ENCODE measurements around the gene C1orf167. TPM values are rescaled to one million over a fixed set of nuclear protein-coding genes. Genes with fewer than 3 reads are reported as not detected.

The C1orf167 gene
- total and polyA plus RNA-seq, 2 of the 8 experiments (the other 6 are each of a cell fraction or from before 2014, with no cell fraction given) = 0.70 to 1.3 TPM

GRCh38 chr1:11751087-11751486 is 10.9 kb upstream of the C1orf167 start:
- Histone ChIP-seq H3K4ac (replicated peaks; ENCODE audit: insufficient read length, low read depth, low read length) (no peak overlapping the region), H3K4me3 (ENCODE audit: extremely low read depth in 1 of 4, insufficient read depth in 2 of 4, low read depth in 3 of 4, low read length in 4 of 4) (no peak overlapping the region), H3K79me1 (ENCODE audit: low read depth, low read length) (no peaks in the 10 kb centered on the region), H3K4me2 (ENCODE audit: insufficient read depth in 1 of 2, low read depth in 2 of 2, low read length in 2 of 2) (no peak overlapping the region), H3K23ac (ENCODE audit: insufficient read length) (no peak overlapping the region), H3K4me1 (replicated peaks in 1 of 4; ENCODE audit: control insufficient read depth in 3 of 4, insufficient read depth in 4 of 4, low read length in 3 of 4) (peaks cover 0 to 16% (median 5%) of the 10 kb centered on the region in 4 experiments; a peak in 5 of 7 replicates), H2AK5ac (ENCODE audit: low read depth, low read length) (no peak overlapping the region), H2BK15ac (ENCODE audit: low read length) (no peak overlapping the region), H3K79me2 (ENCODE audit: control insufficient read depth in 1 of 2, insufficient read depth in 2 of 2, low read length in 2 of 2) (no peaks in the 10 kb centered on the region), H2BK5ac (ENCODE audit: low read depth, low read length) (no peak overlapping the region), H3K27ac (ENCODE audit: low read depth, low read length) (no peak overlapping the region), H3K36me3 (ENCODE audit: control insufficient read depth in 2 of 4, insufficient read depth in 4 of 4, low read length in 3 of 4) (peaks cover under 1 to 22% (median 10%) of the 10 kb centered on the region in 4 experiments; a peak in 6 of 8 replicates), H2BK120ac (replicated peaks; ENCODE audit: low read depth, low read length) (no peak overlapping the region), H2AFZ (ENCODE audit: low read length) (no peak overlapping the region), H3K18ac (ENCODE audit: extremely low read depth, low read length) (no peak overlapping the region), H3K23me2 (ENCODE audit: low read depth, low read length) (no peaks in the 10 kb centered on the region; the same call in 1 of the 2 replicates), H4K8ac (ENCODE audit: extremely low read depth, insufficient read depth, low read length) (no peak overlapping the region), H3K14ac (ENCODE audit: insufficient read length) (no peak overlapping the region), H3K27me3 (replicated peaks in 1 of 4; ENCODE audit: control insufficient read depth in 3 of 4, extremely low read depth in 1 of 4, insufficient read depth in 3 of 4, low read length in 3 of 4) (no peaks in the 10 kb centered on the region; a peak in 1 of 7 replicates), H3K9me3 (ENCODE audit: insufficient read depth in 2 of 2, low read depth in 1 of 2, low read length in 1 of 2) (no peaks in the 10 kb centered on the region), H4K20me1 (replicated peaks in 1 of 2; ENCODE audit: control insufficient read depth in 1 of 2, insufficient read depth in 2 of 2, low read length in 2 of 2) (peaks cover 0 to 7% of the 10 kb centered on the region in 2 experiments), H2BK12ac (ENCODE audit: low read depth, low read length) (no peak overlapping the region), H3K9ac (replicated peaks in 1 of 4; ENCODE audit: extremely low read depth in 1 of 4, low read depth in 3 of 4, low read length in 3 of 4) (no peak overlapping the region), H2BK20ac (ENCODE audit: low read length) (no peak overlapping the region), H4K91ac (replicated peaks; ENCODE audit: insufficient read length, low read length) (no peak overlapping the region), H4K5ac (ENCODE audit: insufficient read length, low read depth, low read length) (no peak overlapping the region), H3K56ac (replicated peaks; ENCODE audit: insufficient read length, low read depth, low read length) (no peak overlapping the region)
- POLR2A ChIA-PET (ENCODE audit: partially characterized antibody) = interaction anchor here (0.7 to 3.6 kb wide), 8 partner anchors 11 to 158 kb away, joined by 3 to 21 read pairs (median 6); partner anchors contain the start of genes AGTRAP and FBXO6
- CTCF ChIA-PET (ENCODE audit: partially characterized antibody) = interaction anchor here (2.0 to 3.1 kb wide), 2 partner anchors 32 to 87 kb away, joined by 9 to 11 read pairs; partner anchors contain the start of gene FBXO6
- no peak for FAIRE-seq
- WGBS, 2 experiments (ENCODE audit: extremely low coverage in 1 of 2, insufficient coverage in 1 of 2, insufficient read length in 1 of 2, insufficient replicate concordance in 2 of 2, low coverage in 1 of 2, low lambda C conversion rate in 2 of 2, missing lambda C conversion rate in 1 of 2) = 92% methylated on average over 9 of the region's 9 CpGs; no CpG with 5 or more reads in 1 of the 2 experiments
- no peak for TF ChIP-seq SAP30 (IDR thresholded peaks at IDR 0.05; ENCODE audit: insufficient read depth, insufficient replicate concordance, low read length)
- TF ChIP-seq TEAD4 (IDR thresholded peaks at IDR 0.05; ENCODE audit: low read depth, low read length) = no peak
- no peak for TF ChIP-seq POU5F1 (IDR thresholded peaks at IDR 0.05; ENCODE audit: low read depth, low read length)
- TF ChIP-seq POLR2A (IDR thresholded peaks at IDR 0.05; ENCODE audit: control extremely low read depth in 1 of 2, low read depth in 2 of 2, low read length in 2 of 2) = no peak
- no peak for TF ChIP-seq SUZ12 (IDR thresholded peaks at IDR 0.05; ENCODE audit: low read length)
- TF ChIP-seq SP2 (IDR thresholded peaks at IDR 0.05; ENCODE audit: low read length) = no peak
- TF ChIP-seq YY1 (IDR thresholded peaks at IDR 0.05; ENCODE audit: low read depth, low read length) = no peak
- TF ChIP-seq CTBP2 (IDR thresholded peaks at IDR 0.05; ENCODE audit: borderline replicate concordance, insufficient read depth, insufficient read length, low read length) = no peak
- no peak for TF ChIP-seq HDAC2 (IDR thresholded peaks at IDR 0.05; ENCODE audit: borderline replicate concordance in 1 of 2, low read depth in 2 of 2, low read length in 2 of 2)
- DNase-seq (ENCODE audit: low read depth in 1 of 2, low spot score in 2 of 2) = no peak
